Measurements from ENCODE around the gene JAZF1. TPM values are rescaled to one million over a fixed set of nuclear protein-coding genes. Genes with fewer than 3 reads are reported as not detected.
A peak's percentile ranks its signal among the peaks of the same experiment; 100 is the strongest.

Gene JAZF1
- total and polyA plus RNA-seq, 2 experiments from 2014 or later = 9.8 to 12.3 TPM

GRCh38 chr7:27947586-27948278, 232.9 kb downstream of the JAZF1 start:
- no peak overlapping the region for H3K27ac ChIP-seq
- no peak overlapping the region for H3K4me3 ChIP-seq
- H3K4me1 ChIP-seq (ENCODE audit: low read depth) = peaks cover 22% of the 10 kb centered on the region
- H3K36me3 ChIP-seq = no peaks in the 10 kb centered on the region
- TF ChIP-seq CTCF (IDR thresholded peaks at IDR 0.05; ENCODE audit: low read depth, low read length) = no peak
- peaks cover 11% of the 10 kb centered on the region for H3K27me3 ChIP-seq
- DNase-seq (ENCODE audit: low read depth in 1 of 2, low spot score in 1 of 2) = no peak
- no peaks in the 10 kb centered on the region for H3K9me3 ChIP-seq (ENCODE audit: low read depth)

- TF ChIP-seq CTCF (IDR thresholded peaks at IDR 0.05; ENCODE audit: low read depth, low read length) = no peak
These were observed 234.2 kb downstream of the JAZF1 start for GRCh38 chr7:27946351-27946750.

GRCh38 chr7:27945058-27945795, 235.4 kb downstream of the JAZF1 start:
- no peak overlapping the region for H3K27ac ChIP-seq

More at GRCh38 chr7:27946351-27946750, 234.2 kb downstream of the JAZF1 start:
- no peak overlapping the region for H3K27ac ChIP-seq
- H3K36me3 ChIP-seq = no peaks in the 10 kb centered on the region
- peaks cover under 1% of the 10 kb centered on the region for H3K27me3 ChIP-seq
- peak in 1 of 2 donors; percentile 42 for DNase-seq (ENCODE audit: low read depth in 1 of 2, low spot score in 1 of 2)
- H3K4me1 ChIP-seq (ENCODE audit: low read depth) = peaks cover 22% of the 10 kb centered on the region
- no peak overlapping the region for H3K4me3 ChIP-seq
- H3K9me3 ChIP-seq (ENCODE audit: low read depth) = no peaks in the 10 kb centered on the region

GRCh38 chr7:27944643-27945042, 236.0 kb downstream of the JAZF1 start:
- Histone ChIP-seq H3K9me3 (ENCODE audit: low read depth) (no peaks in the 10 kb centered on the region), H3K4me3 (no peak overlapping the region), H3K36me3 (no peaks in the 10 kb centered on the region), H3K27me3 (no peaks in the 10 kb centered on the region), H3K27ac (no peak overlapping the region), H3K4me1 (ENCODE audit: low read depth) (peaks cover 18% of the 10 kb centered on the region)
- TF ChIP-seq CTCF (IDR thresholded peaks at IDR 0.05; ENCODE audit: low read depth, low read length) = no peak
- no peak for DNase-seq (ENCODE audit: low read depth in 1 of 2, low spot score in 1 of 2)

More at GRCh38 chr7:27945058-27945795, 235.4 kb downstream of the JAZF1 start:
- Histone ChIP-seq H3K36me3 (no peaks in the 10 kb centered on the region), H3K9me3 (ENCODE audit: low read depth) (no peaks in the 10 kb centered on the region), H3K4me3 (no peak overlapping the region), H3K4me1 (ENCODE audit: low read depth) (peaks cover 22% of the 10 kb centered on the region), H3K27me3 (no peaks in the 10 kb centered on the region)
- no peak for DNase-seq (ENCODE audit: low read depth in 1 of 2, low spot score in 1 of 2)
- no peak for TF ChIP-seq CTCF (IDR thresholded peaks at IDR 0.05; ENCODE audit: low read depth, low read length)

GRCh38 chr7:27943241-27943640, 237.4 kb downstream of the JAZF1 start:
- Histone ChIP-seq H3K9me3 (ENCODE audit: low read depth) (no peaks in the 10 kb centered on the region), H3K27ac (no peak overlapping the region), H3K4me3 (no peak overlapping the region), H3K36me3 (no peaks in the 10 kb centered on the region), H3K27me3 (no peaks in the 10 kb centered on the region), H3K4me1 (ENCODE audit: low read depth) (peaks cover 16% of the 10 kb centered on the region)
- TF ChIP-seq CTCF (IDR thresholded peaks at IDR 0.05; ENCODE audit: low read depth, low read length) = no peak
- DNase-seq (ENCODE audit: low read depth in 1 of 2, low spot score in 1 of 2) = no peak

Measured in cardiac muscle cell (in vitro differentiated cells and primary cell).